ENCODE measurements around the gene GRIN1. TPM values are rescaled to one million over a fixed set of nuclear protein-coding genes. Genes with fewer than 3 reads are reported as not detected.
"Not testable (repeated sequence)": the region's sequence is repeated elsewhere in the genome, so short reads cannot be mapped to it uniquely, and the experiment has no call there.

The GRIN1 gene
- total RNA-seq, 1 donor: under 0.01 TPM

DNA sequence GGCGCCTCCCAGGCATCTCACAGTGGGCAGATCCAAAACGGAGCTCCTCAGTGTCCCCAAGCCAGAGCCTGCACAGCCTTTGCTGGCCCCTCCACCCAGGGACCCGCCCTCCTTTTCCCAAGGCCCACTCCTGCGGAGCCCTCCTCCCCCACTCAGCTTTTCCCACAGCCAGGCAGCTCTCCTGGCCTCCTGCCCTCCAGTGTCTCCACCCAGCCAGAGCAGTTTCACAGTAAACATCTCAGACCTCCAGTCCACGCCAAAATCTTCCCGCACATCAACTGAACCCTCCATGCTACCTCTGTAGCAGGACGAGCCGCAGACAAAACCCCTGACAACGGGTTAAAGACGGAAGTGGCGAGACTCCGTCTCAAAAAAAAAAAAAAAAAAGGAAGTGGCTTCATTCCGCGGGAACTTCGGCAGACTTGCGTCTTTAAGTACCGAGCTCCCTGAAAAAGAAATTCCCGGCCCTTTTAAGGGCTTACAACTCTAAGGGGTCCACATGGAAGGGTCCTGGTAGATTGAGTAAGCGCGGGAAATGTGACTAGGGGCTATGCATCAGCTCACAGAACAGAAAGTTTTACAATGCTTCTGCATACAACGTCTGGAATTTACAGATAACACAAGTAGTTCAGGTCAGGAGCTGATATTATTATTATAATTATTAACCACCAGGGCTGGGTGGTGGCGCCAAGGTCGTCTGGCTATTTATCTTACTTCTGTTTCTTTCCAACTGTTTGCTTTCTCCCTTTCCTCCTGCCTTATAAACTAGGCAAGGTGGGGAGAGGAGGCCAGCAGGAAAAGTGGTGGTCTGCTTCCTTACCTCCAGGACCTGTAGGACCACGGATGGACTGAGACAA is 11.4 kb upstream of the GRIN1 start:
- DNase-seq (ENCODE audit: low read depth in 2 of 3, low spot score in 2 of 3): peak in 2 of 3 donors; percentile 66 to 72

GRCh38 chr9:137128158-137128861 is 10.6 kb upstream of the GRIN1 start:
- no peak for DNase-seq (ENCODE audit: low read depth in 2 of 3, low spot score in 2 of 3)

- no peak for DNase-seq (ENCODE audit: low read depth in 2 of 3, low spot score in 2 of 3)
These were observed 10.0 kb upstream of the GRIN1 start for GRCh38 chr9:137128862-137129455.

GRCh38 chr9:137129456-137130175 is 9.3 kb upstream of the GRIN1 start:
- peak; percentile 76 to 86 (median 86) for DNase-seq (ENCODE audit: low read depth in 2 of 3, low spot score in 2 of 3)

DNA sequence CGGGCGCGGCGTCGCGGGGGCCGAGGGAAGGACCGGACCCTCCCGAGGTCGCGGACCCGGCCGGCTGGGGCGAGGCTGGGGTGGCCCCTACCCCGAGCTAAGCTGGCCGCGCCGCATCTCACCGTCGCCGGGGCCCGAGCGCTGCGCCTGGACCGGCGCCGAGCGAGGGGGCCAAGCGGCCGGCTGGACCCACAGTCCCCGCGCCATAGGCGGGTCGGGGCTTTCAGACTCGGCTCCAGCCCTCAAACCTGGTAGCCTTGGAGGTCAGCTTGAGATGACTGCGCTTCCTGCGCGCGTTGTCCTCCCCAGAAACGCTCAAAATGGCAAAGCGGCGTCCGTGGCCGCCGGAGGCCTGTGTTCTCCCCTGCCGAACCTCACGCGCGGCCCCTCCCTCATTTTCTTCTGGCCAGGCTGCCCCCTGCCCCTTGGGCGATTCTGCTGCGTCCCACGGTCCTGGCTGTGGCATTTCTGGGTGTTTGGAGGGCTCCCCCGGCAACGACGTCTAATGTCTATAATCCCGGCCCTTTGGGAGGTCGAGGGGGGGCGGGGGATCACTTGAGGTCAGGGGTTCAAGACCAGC is 8.7 kb upstream of the GRIN1 start:
- DNase-seq (ENCODE audit: low read depth in 2 of 3, low spot score in 2 of 3): no peak

- DNase-seq (ENCODE audit: low read depth in 2 of 3, low spot score in 2 of 3): no peak
These were observed 4.8 kb upstream of the GRIN1 start for GRCh38 chr9:137134191-137134590.

DNA sequence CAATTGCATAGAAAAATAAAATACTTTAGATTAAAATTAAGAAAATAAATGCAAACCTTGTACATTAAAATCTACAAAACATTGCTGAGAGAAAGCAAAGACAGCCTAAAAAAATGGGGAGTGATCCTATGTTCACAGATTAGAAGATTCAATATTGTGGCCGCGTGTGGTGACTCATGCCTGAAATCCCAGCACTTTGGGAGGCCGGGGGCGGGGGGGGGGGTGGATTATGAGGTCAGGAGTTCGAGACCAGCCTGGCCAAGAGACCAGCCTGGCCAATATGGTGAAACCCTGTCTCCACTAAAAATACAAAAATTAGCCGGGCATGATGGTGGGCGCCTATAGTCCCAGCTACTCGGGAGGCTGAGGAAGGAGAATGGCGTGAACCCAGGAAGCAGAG is 3.8 kb upstream of the GRIN1 start:
- not testable (repeated sequence) for DNase-seq (ENCODE audit: low read depth in 2 of 3, low spot score in 2 of 3)

DNA sequence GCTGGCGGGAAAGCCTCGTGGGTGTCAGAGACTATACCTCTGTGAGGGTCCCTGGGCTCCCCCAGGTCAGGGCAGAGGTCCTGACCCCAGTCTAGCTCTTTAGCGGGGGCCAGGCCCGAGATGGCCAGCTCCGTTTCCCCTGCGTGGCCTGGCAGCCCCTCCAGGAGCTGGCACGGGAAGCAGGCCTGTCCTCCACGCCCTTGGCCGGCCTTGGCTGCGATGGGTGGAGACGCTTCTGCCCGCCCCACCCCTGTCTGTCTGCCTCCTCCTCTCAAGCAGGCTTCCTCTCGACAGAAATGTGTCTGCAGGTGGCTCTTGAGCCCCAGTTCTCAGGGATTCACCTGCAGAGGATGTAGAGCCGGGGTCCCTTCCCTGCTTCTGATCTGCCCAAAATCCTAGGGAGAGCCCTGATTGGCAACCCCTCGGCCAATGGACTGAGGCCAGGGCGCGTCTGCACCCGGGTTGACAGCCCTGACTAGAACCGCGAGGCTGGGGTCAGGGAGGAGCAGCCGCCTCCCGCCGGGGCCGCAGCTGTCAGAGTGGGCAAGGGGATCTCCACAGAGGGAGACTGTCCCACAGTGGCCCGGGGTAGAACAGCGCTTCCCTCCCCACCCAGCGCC is 2.6 kb upstream of the GRIN1 start:
- DNase-seq (ENCODE audit: low read depth in 2 of 3, low spot score in 2 of 3): no peak

DNA sequence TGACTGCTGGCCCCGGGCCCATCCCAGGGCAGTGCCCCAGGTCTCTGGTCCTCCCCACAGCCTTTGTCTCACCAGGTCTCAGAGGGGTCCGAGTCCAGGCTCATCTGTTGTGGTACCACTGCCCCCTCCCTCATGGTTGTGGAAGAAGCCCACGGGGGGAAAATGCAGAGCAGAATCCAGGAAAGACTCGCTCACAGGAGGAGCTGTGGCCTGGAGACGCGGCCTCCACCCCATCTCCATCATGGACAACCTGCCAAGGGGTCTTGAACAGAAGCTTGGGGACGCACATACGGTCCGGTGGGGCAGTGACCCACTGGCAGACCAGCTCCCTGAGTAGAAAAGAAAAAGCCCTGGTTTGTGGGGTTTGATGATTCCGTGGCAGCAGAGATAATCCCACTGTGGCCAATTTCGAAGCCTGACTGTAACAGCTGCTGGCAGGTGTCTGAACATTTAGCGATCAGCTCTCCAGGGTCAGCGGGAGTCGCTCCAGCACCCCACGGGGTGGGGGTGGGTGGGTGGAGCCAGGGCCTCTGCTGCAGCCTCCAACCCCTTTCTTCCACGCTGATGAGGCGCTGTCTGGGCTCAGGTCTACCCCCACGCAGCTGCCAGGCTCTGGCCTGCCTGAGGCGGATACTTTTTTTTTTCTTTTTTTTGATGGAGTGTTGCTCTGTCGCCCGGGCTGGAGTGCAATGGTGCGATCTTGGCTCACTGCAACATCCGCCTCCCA is 1.9 kb upstream of the GRIN1 start:
- no peak for DNase-seq (ENCODE audit: low read depth in 2 of 3, low spot score in 2 of 3)

- DNase-seq (ENCODE audit: low read depth in 2 of 3, low spot score in 2 of 3): no peak
These were observed 764 bp upstream of the GRIN1 start for GRCh38 chr9:137138058-137138721.

- no peak for DNase-seq (ENCODE audit: low read depth in 2 of 3, low spot score in 2 of 3)
These were observed 655 bp downstream of the GRIN1 start for GRCh38 chr9:137139468-137140150.

GRCh38 chr9:137140151-137141012 is 1.4 kb downstream of the GRIN1 start:
- DNase-seq (ENCODE audit: low read depth in 2 of 3, low spot score in 2 of 3): no peak

- DNase-seq (ENCODE audit: low read depth in 2 of 3, low spot score in 2 of 3): no peak
These were observed 2.3 kb downstream of the GRIN1 start for GRCh38 chr9:137141050-137141810.

- DNase-seq (ENCODE audit: low read depth in 2 of 3, low spot score in 2 of 3): no peak
These were observed 3.3 kb downstream of the GRIN1 start for GRCh38 chr9:137141976-137142936.

DNA sequence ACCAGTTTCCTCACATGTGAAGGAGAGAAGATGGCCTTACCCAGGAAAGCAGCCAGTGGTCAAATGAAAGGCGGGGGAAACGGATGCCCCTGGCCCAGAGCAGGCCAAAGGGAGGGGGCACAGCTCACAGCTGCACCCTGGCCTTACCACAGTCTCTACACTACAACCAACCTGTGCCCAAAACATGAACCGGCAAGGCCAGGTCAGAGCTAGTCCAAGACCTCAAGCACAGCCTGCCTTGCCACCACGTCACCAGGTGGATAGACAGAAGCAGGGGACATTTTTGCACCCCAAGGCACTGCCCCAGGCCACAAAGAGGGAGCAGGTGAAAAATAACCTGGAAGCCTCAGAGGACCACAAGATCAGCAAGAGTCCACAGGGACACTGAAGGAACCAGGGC is 4.5 kb downstream of the GRIN1 start:
- DNase-seq (ENCODE audit: low read depth in 2 of 3, low spot score in 2 of 3): no peak

Data from hematopoietic multipotent progenitor cell (in vitro differentiated cells).